HCT116 (cell line): Measurements from ENCODE around the gene CENPX. TPM values are rescaled to one million over a fixed set of nuclear protein-coding genes. Genes with fewer than 3 reads are reported as not detected.
A peak's percentile ranks its signal among the peaks of the same experiment; 100 is the strongest.

Source experiments
- ATAC-seq: fragments of 200-7000 bp; cut with Tn5 transposase; 2 replicates; pipeline ENCODE4 v1.9.1; 2020; ENCODE audit warnings: mild to moderate bottlenecking, moderate library complexity
- BruUV-seq: library from RNA; stranded (reverse); fragments of 400-500 nt; replicated peaks from 2 replicates; lab custom pipeline; 2021; lab: Mats Ljungman, UMichigan
- CTCF ChIA-PET: fragments of 300-600 bp; sonication (Branson Sonifier 250); formaldehyde crosslinking; loops from one replicate; lab custom pipeline; 2021; ENCODE audit warnings: antibody characterized with exemption; lab: Charles Lee
- POLR2A ChIA-PET: fragments of 300-600, 350-600 bp; sonication (Branson Sonifier 250); formaldehyde crosslinking; loops from one replicate; lab custom pipeline; 2021; ENCODE audit warnings: antibody characterized with exemption; lab: Charles Lee
- RAD21 ChIA-PET, 2 experiments: fragments of 300-600 bp; sonication (Branson Sonifier 250); formaldehyde crosslinking; loops; one replicate each; lab custom pipeline; 2023; ENCODE audit warnings: low total read pairs in 2 of 2; ENCODE audit not compliant: uncharacterized antibody in 2 of 2, unreplicated experiment in 2 of 2, low non-redundant PET in 1 of 2; lab: Charles Lee
- DNase-seq: peaks from one replicate; pipeline ENCODE4 v3.0.0-alpha.2; 2010; ENCODE audit warnings: low read depth, low spot score
- H2AFZ ChIP-seq: fragments of 200-600 bp; shearing (Covaris generic), sonication (generic); 2 replicates; pipeline ENCODE4 v1.6.1; 2017; ENCODE audit warnings: low read depth, mixed run types, mixed read lengths, antibody characterized with exemption, low read length; ENCODE audit not compliant: poor library complexity, severe bottlenecking
- H3K27ac ChIP-seq: 2 replicates; pipeline ENCODE4 v1.5.1; 2012; ENCODE audit warnings: low read depth, low read length
- H3K27me3 ChIP-seq: fragments of 200-600 bp; sonication (generic); 2 replicates; pipeline ENCODE4 v1.6.1; 2016; ENCODE audit warnings: mixed run types, low read length, mixed read lengths; ENCODE audit not compliant: insufficient read depth
- H3K36me3 ChIP-seq, 2 experiments: fragments of 200-500 bp in 1 of 2; fragments of 200-600 bp in 1 of 2; sonication (Bioruptor generic) in 1 of 2; sonication (generic) in 1 of 2; 2 replicates each; pipeline versions ENCODE4 v1.5.1 to v1.6.1; 2014 to 2016; ENCODE audit warnings: low read length in 2 of 2, inconsistent platforms in 1 of 2, mixed read lengths in 1 of 2, mixed run types in 1 of 2; ENCODE audit not compliant: insufficient read depth in 2 of 2, control insufficient read depth in 1 of 2
- H3K4me1 ChIP-seq, 2 experiments: fragments of 200-600 bp in 1 of 2; sonication (generic) in 1 of 2; 2 replicates each; pipeline versions ENCODE4 v1.5.1 to v1.6.1; 2012 to 2017; ENCODE audit warnings: low read length in 2 of 2, inconsistent platforms in 1 of 2, mild to moderate bottlenecking in 1 of 2, mixed read lengths in 1 of 2, mixed run types in 1 of 2, moderate library complexity in 1 of 2; ENCODE audit not compliant: insufficient read depth in 2 of 2, control insufficient read depth in 1 of 2
- H3K4me2 ChIP-seq: fragments of 200-600 bp; sonication (generic); 2 replicates; pipeline ENCODE4 v1.6.1; 2017; ENCODE audit warnings: mixed run types, low read length, mixed read lengths
- H3K4me3 ChIP-seq, 2 experiments: fragments of 200-600 bp in 1 of 2; sonication (generic) in 1 of 2; replicated peaks in 1 of 2; 2 replicates each; pipeline ENCODE4 v1.5.1; 2011 to 2016; ENCODE audit warnings: low read length in 2 of 2, control low read depth in 1 of 2, low read depth in 1 of 2, mild to moderate bottlenecking in 1 of 2, mixed read lengths in 1 of 2, mixed run types in 1 of 2
- H3K79me2 ChIP-seq: fragments of 200-600 bp; sonication (generic); 2 replicates; pipeline ENCODE4 v1.6.1; 2017; ENCODE audit warnings: mild to moderate bottlenecking, mixed run types, low read length, moderate library complexity, mixed read lengths; ENCODE audit not compliant: insufficient read depth
- H3K9ac ChIP-seq: fragments of 200-600 bp; sonication (generic); 2 replicates; pipeline ENCODE4 v1.6.1; 2016; ENCODE audit warnings: low read length, mixed read lengths
- H3K9me2 ChIP-seq: fragments of 200-600 bp; sonication (generic), shearing (Covaris generic); 2 replicates; pipeline ENCODE4 v1.6.1; 2017; ENCODE audit warnings: mixed run types, mild to moderate bottlenecking, moderate library complexity; ENCODE audit not compliant: insufficient read depth
- H3K9me3 ChIP-seq, 2 experiments: fragments of 200-500 bp in 1 of 2; fragments of 200-600 bp in 1 of 2; sonication (Bioruptor generic) in 1 of 2; sonication (generic) in 1 of 2; 2 replicates each; pipeline ENCODE4 v1.6.1; 2014 to 2017; ENCODE audit warnings: low read length in 2 of 2, mixed read lengths in 2 of 2, inconsistent platforms in 1 of 2, low read depth in 1 of 2, mild to moderate bottlenecking in 1 of 2, mixed run types in 1 of 2, moderate library complexity in 1 of 2; ENCODE audit not compliant: control insufficient read depth in 1 of 2, insufficient read depth in 1 of 2
- H4K20me1 ChIP-seq: fragments of 200-600 bp; sonication (generic), shearing (Covaris generic); 2 replicates; pipeline ENCODE4 v1.6.1; 2017; ENCODE audit warnings: mixed run types, mild to moderate bottlenecking, moderate library complexity; ENCODE audit not compliant: insufficient read depth
- CBX3 ChIP-seq: IDR thresholded peaks from 2 replicates; pipeline ENCODE4 v1.6.1; 2012; ENCODE audit warnings: low read depth
- EGR1 ChIP-seq: IDR thresholded peaks from 2 replicates; pipeline ENCODE4 v1.6.1; 2012; ENCODE audit warnings: low read depth
- ELF1 ChIP-seq: IDR thresholded peaks from 2 replicates; pipeline ENCODE4 v1.6.1; 2012; ENCODE audit warnings: low read depth, borderline replicate concordance
- POLR2A ChIP-seq: IDR thresholded peaks from 2 replicates; pipeline ENCODE4 v1.7.0; 2011; ENCODE audit warnings: borderline replicate concordance; ENCODE audit not compliant: insufficient read depth, insufficient read length; ENCODE audit errors: extremely low read depth
- POLR2AphosphoS5 ChIP-seq: IDR thresholded peaks from 2 replicates; pipeline ENCODE4 v1.6.1; 2011; ENCODE audit warnings: mild to moderate bottlenecking, low read depth, low read length, moderate library complexity
- SIN3A ChIP-seq: IDR thresholded peaks from 2 replicates; pipeline ENCODE4 v1.6.1; 2012; ENCODE audit warnings: low read depth
- TCF7L2 ChIP-seq: IDR thresholded peaks from 2 replicates; pipeline ENCODE4 v1.7.0; 2011; ENCODE audit warnings: borderline replicate concordance, inconsistent platforms; ENCODE audit not compliant: insufficient read depth, insufficient read length; ENCODE audit errors: extremely low read depth
- YY1 ChIP-seq: IDR thresholded peaks from 2 replicates; pipeline ENCODE4 v1.6.1; 2011; ENCODE audit warnings: low read length, low read depth, moderate library complexity, mild to moderate bottlenecking; ENCODE audit not compliant: insufficient replicate concordance; ENCODE audit errors: extremely low read depth
- ZFX ChIP-seq: fragments of 450-650 bp; IDR thresholded peaks from 2 replicates; pipeline ENCODE4 v1.6.1; 2017
- intact Hi-C: fragments of 100-400 bp; cut with micrococcal nuclease; formaldehyde crosslinking; loops from 2 replicates; pipeline ENCODE4 v1.10.0; 2022
- total RNA-seq: library from RNA; stranded (reverse); gene quantifications from one replicate; pipeline ENCODE4 v1.2.1, GENCODE V29; 2021; ENCODE audit not compliant: unreplicated experiment
- TF ChIP-seq, protein P1 (sequence below): IDR thresholded peaks from 2 replicates; pipeline ENCODE4 v1.6.1; 2012
- TF ChIP-seq, protein P2 (sequence below): IDR thresholded peaks from 2 replicates; pipeline ENCODE4 v1.6.1; 2012

Gene CENPX
- total RNA-seq, 1 experiment from 2014 or later: 184 TPM

DNA sequence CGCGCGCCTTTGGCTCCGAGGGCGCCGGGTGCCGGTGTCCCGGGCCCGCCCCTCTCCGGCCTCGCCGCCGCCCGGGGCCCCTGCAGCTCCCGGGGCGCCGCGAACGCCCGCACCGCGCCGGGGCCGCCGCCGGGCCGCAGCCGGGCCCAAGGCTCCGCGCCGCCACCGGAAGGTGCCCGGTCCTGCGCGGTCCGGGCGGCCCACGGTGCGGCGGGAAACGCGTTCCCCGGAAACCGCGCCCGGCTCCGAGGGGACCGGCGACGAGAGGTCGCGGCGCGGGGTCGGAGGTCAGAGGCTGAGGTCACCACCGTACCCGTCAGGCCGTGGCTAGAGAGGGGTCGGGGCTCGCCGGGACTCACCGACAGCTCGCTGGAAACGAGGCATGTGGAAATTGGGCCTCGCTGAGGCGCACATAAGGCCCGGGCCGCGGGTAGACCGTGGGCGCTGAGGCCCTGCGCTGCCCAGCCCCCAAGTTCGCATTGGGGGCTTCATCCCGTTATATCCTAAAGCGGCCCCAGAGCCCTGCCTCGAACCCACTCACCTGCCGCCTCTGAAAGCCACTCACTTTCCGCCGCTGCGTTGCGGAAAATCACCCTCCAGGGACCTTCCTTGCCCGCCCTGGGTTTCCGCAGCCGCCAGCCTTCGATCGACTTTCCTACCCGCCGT lies 43.1 kb upstream of the CENPX start, which contains the start of gene DUS1L:
Gene DUS1L (minus strand): TSS at position 167 of the 666 bp plus-strand sequence. CDS start 745 bp downstream, outside the sequence.
- ATAC-seq (peak; percentile 71), DNase-seq (no peak)
- Histone ChIP-seq H3K4me3 (peak within 1 kb of the TSS; percentile 96 to 100), H3K27ac (peak within 1 kb of the TSS; percentile 89), H2AFZ (peak within 1 kb of the TSS; percentile 68), H3K9me3 (no peaks in the 10 kb centered on the region), H3K4me2 (peak within 1 kb of the TSS; percentile 100), H3K27me3 (no peaks in the 10 kb centered on the region), H4K20me1 (no peaks in the 10 kb centered on the region), H3K4me1 (peaks cover 11 to 22% of the 10 kb centered on the region in 2 experiments; a peak in 3 of 4 replicates), H3K9me2 (no peaks in the 10 kb centered on the region), H3K9ac (peak within 1 kb of the TSS; percentile 100), H3K36me3 (peaks cover 14 to 34% of the 10 kb centered on the region in 2 experiments; a peak in 3 of 4 replicates), H3K79me2 (peaks cover 35% of the 10 kb centered on the region)
- TF ChIP-seq POLR2A: peak; percentile 87
- no peak for TF ChIP-seq EGR1
- peak; percentile 80; the same call in 1 of the 2 replicates for TF ChIP-seq SIN3A
- TF ChIP-seq YY1: peak; percentile 88
- TF ChIP-seq ELF1: no peak
- no peak for TF ChIP-seq CBX3
- peak; percentile 75 for TF ChIP-seq TCF7L2
- TF ChIP-seq ZFX: peak; percentile 99
- TF ChIP-seq, protein P1, sequence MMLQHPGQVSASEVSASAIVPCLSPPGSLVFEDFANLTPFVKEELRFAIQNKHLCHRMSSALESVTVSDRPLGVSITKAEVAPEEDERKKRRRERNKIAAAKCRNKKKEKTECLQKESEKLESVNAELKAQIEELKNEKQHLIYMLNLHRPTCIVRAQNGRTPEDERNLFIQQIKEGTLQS: no peak
- peak; percentile 49; the same call in 1 of the 2 replicates for TF ChIP-seq POLR2AphosphoS5
- TF ChIP-seq, protein P2, sequence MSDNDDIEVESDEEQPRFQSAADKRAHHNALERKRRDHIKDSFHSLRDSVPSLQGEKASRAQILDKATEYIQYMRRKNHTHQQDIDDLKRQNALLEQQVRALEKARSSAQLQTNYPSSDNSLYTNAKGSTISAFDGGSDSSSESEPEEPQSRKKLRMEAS: peak; percentile 80
- CTCF ChIA-PET: no interaction called here
- intact Hi-C loops: no loop called here
- RAD21 ChIA-PET: no interaction called here
- POLR2A ChIA-PET: no interaction called here
- BruUV-seq: TSS peak; percentile 81
